ENCODE results near the gene CTSZ. TPM values are rescaled to one million over a fixed set of nuclear protein-coding genes. Genes with fewer than 3 reads are reported as not detected.

Gene CTSZ
- total and polyA plus RNA-seq, 2 experiments from 2014 or later: 0.58 to 41.4 TPM

- ATAC-seq (no peak), DNase-seq (ENCODE audit: low spot score) (no peak)
- Histone ChIP-seq H3K4me1 (ENCODE audit: insufficient read depth) (peaks cover 5% of the 10 kb centered on the region; the same call in 1 of the 2 replicates), H3K36me3 (ENCODE audit: insufficient read depth) (no peaks in the 10 kb centered on the region), H2AFZ (no peak overlapping the region), H3K79me2 (replicated peaks; ENCODE audit: insufficient read depth) (no peaks in the 10 kb centered on the region), H3K27ac (ENCODE audit: low read depth) (no peak overlapping the region), H3K4me3 (no peak overlapping the region), H4K20me1 (replicated peaks; ENCODE audit: insufficient read depth) (no peaks in the 10 kb centered on the region), H3F3A (replicated peaks; ENCODE audit: low read depth) (no peaks in the 10 kb centered on the region), H3K9me2 (ENCODE audit: insufficient read depth) (no peaks in the 10 kb centered on the region), H3K4me2 (no peak overlapping the region), H3K27me3 (ENCODE audit: insufficient read depth) (no peaks in the 10 kb centered on the region)
- no peak overlapping the region for H3K4me3 Mint-ChIP-seq
- H3K9me3 Mint-ChIP-seq: no peaks in the 10 kb centered on the region
- H3K27me3 Mint-ChIP-seq (ENCODE audit: insufficient read depth, low read depth, poor library complexity): peaks cover 19% of the 10 kb centered on the region
- no peaks in the 10 kb centered on the region for H3K36me3 Mint-ChIP-seq (ENCODE audit: low read depth)
- H3K4me1 Mint-ChIP-seq: peaks cover 24% of the 10 kb centered on the region; the same call in 2 of the 3 replicates
- TF ChIP-seq ZNF462 (CRISPR knock-in tag; IDR thresholded peaks at IDR 0.05) (no peak), JUNB (IDR thresholded peaks at IDR 0.05; ENCODE audit: unreplicated experiment) (no peak), REST (IDR thresholded peaks at IDR 0.05; ENCODE audit: unreplicated experiment) (no peak)
- no peak overlapping the region for H3K27ac Mint-ChIP-seq
These were observed 7.0 kb upstream of the CTSZ start for GRCh38 chr20:59013959-59014608.
